ENCODE measurements around the gene ZNF536.

ZNF536 gene

DNA sequence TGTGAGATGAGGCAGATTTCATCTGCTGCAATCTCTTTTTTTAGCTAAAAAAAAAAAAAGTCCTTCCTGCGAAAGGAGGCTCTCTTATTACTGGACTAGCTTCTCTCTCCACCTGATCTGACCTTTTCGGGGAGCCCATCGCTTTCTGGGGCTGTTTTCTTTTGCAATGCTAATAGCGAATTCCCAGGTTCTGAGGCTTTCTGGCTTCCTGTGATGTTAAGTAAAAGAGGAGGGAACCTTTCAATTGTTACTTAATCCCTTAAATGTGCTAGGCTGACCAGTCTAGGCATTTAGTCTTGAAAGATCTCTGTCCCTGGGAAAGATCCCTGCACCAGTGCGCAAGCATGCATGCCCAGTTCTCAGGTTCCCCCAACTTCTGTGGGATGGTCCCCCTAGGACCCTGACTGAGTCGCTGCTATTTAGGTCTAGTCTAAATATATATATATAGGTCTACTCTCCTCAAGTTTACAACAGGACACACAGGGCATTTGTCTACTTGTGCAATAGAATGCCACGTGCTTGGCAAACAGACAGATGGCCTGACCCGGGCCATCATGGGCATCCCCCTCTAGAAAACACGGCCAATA is 224.7 kb downstream of the ZNF536 start:
- Histone ChIP-seq H3K36me3 (no peaks in the 10 kb centered on the region), H3K4me3 (ENCODE audit: low read depth, low read length) (no peak overlapping the region), H3K4me1 (no peaks in the 10 kb centered on the region; the same call in 1 of the 2 replicates), H3K27me3 (no peaks in the 10 kb centered on the region), H3K9me3 (no peaks in the 10 kb centered on the region)
- TF ChIP-seq, protein P1, sequence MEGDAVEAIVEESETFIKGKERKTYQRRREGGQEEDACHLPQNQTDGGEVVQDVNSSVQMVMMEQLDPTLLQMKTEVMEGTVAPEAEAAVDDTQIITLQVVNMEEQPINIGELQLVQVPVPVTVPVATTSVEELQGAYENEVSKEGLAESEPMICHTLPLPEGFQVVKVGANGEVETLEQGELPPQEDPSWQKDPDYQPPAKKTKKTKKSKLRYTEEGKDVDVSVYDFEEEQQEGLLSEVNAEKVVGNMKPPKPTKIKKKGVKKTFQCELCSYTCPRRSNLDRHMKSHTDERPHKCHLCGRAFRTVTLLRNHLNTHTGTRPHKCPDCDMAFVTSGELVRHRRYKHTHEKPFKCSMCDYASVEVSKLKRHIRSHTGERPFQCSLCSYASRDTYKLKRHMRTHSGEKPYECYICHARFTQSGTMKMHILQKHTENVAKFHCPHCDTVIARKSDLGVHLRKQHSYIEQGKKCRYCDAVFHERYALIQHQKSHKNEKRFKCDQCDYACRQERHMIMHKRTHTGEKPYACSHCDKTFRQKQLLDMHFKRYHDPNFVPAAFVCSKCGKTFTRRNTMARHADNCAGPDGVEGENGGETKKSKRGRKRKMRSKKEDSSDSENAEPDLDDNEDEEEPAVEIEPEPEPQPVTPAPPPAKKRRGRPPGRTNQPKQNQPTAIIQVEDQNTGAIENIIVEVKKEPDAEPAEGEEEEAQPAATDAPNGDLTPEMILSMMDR (IDR thresholded peaks at IDR 0.05; ENCODE audit: low read depth, low read length): no peak
- no peak for DNase-seq

DNA sequence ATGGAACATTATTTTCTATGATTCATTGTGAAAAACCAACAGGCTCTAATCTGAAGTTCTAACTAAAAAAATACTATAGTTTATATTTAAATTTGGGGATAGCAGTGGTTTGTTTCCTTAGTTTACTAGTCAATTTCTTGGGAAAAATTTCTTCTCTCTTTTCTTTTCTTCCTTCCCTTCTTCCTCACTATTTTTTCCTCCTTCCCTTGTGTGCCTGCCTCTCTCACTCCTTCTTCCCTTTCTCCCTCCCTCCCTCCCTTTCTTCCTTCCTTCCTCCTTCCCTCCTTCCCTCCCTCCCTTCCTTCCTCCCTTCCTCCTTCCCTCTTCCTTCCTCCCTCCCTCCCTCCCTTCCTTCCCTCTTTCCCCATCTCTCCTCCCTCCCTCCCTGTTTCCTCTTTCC is 226.5 kb downstream of the ZNF536 start:
- Histone ChIP-seq H3K27me3 (no peaks in the 10 kb centered on the region), H3K9me3 (no peaks in the 10 kb centered on the region)
- TF ChIP-seq, protein P1 (IDR thresholded peaks at IDR 0.05; ENCODE audit: low read depth, low read length): no peak

DNA sequence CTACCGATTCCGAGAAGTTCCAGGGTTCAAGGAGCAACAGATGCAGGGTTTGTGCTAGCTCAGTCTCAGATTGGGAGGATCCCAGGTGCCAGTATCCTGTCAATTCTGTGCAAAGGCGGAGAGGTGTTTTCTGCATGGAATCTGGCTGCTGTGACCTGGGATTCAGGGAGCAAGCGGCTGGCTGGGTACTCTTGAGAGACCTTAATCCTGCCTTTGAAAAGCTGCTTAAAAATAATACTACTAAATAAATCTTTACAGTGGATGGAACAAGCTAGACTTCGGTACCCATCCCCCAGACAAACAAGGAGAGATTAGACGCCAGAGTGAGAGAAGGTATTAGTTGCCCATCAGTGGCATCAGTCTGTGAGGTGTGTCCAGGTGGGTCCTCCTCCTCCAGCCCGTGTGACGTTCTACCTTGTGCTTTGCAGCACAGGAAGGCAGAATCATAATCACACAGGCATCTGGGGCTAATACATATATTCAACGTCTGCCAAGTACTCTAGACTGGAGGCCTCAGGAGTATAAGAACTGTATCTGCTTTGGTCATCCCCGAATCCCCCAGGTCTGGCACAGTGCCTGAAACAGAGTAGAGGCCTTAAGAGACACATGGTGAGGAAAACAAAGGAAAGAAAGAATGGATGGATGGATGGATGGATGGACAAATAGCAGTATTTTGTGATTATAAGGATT is 230.6 kb downstream of the ZNF536 start:
- no peak overlapping the region for H3K4me3 ChIP-seq (ENCODE audit: low read depth, low read length)
- peak; percentile 43 for DNase-seq

More for the DNA sequence above, 226.5 kb downstream of the ZNF536 start:
- no peak for DNase-seq
- Histone ChIP-seq H3K4me1 (no peaks in the 10 kb centered on the region), H3K4me3 (ENCODE audit: low read depth, low read length) (no peak overlapping the region), H3K36me3 (no peaks in the 10 kb centered on the region)

DNA sequence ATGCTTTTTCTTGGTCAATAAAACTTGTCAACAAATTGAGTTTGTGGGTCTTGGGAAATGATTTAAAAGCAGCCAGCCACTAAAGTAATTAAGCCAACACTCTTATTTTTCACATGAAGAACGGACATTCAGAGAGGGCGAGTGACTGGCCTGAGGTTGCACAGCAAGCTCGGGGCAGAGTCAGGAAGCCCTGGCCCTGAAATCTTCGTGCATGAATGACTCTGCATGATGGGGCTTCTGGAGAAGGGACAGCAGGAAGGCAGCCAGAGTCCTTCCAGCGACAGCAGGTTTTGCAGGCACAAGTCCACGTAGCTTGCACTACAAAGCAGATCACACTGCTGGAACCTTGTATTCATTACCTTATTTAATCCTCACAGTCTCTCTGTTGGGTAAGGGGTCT is 232.5 kb downstream of the ZNF536 start:
- no peak for DNase-seq
- TF ChIP-seq, protein P1 (IDR thresholded peaks at IDR 0.05; ENCODE audit: low read depth, low read length): no peak
- no peaks in the 10 kb centered on the region for H3K27me3 ChIP-seq
- H3K4me1 ChIP-seq: no peaks in the 10 kb centered on the region
- H3K9me3 ChIP-seq: no peaks in the 10 kb centered on the region
- no peak overlapping the region for H3K4me3 ChIP-seq (ENCODE audit: low read depth, low read length)
- no peaks in the 10 kb centered on the region for H3K36me3 ChIP-seq

More for the DNA sequence above, 230.6 kb downstream of the ZNF536 start:
- Histone ChIP-seq H3K9me3 (no peaks in the 10 kb centered on the region), H3K27me3 (no peaks in the 10 kb centered on the region), H3K4me1 (no peaks in the 10 kb centered on the region), H3K36me3 (no peaks in the 10 kb centered on the region)
- TF ChIP-seq, protein P1 (IDR thresholded peaks at IDR 0.05; ENCODE audit: low read depth, low read length): no peak

DNA sequence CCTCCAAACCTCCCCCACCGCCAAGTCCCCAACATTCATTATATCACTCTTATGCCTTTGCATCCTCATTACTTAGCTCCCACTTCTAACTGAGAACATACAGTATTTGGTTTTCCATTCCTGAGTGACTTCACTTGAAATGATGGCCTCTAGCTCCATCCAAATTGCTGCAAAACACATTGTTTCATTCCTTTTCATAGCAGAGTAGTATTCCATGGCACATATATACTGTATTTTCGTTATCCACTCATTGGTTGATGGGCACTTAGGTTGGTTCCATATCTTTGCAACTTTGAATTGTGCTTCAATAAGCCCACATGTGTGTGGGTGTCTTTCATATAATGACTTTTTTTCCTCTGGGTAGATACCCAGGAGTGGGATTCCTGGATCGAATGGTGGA is 233.1 kb downstream of the ZNF536 start:
- Histone ChIP-seq H3K27me3 (no peaks in the 10 kb centered on the region), H3K4me1 (no peaks in the 10 kb centered on the region), H3K4me3 (ENCODE audit: low read depth, low read length) (no peak overlapping the region), H3K9me3 (no peaks in the 10 kb centered on the region), H3K36me3 (no peaks in the 10 kb centered on the region)
- TF ChIP-seq, protein P1 (IDR thresholded peaks at IDR 0.05; ENCODE audit: low read depth, low read length): no peak
- no peak for DNase-seq
